NCI-H146 treated with DMSO at 0.1 percent for 48 hours (cell line): ENCODE measurements around the gene MLPH.
A peak's percentile ranks its signal among the peaks of the same experiment; 100 is the strongest.

Experiments used
- DNase-seq: peaks from one replicate; lab custom pipeline; 2025; ENCODE audit not compliant: unreplicated experiment; lab: John Stamatoyannopoulos, UW

MLPH gene

GRCh38 chr2:237539681-237540080, 52.6 kb downstream of the MLPH start:
- DNase-seq: no peak

DNA sequence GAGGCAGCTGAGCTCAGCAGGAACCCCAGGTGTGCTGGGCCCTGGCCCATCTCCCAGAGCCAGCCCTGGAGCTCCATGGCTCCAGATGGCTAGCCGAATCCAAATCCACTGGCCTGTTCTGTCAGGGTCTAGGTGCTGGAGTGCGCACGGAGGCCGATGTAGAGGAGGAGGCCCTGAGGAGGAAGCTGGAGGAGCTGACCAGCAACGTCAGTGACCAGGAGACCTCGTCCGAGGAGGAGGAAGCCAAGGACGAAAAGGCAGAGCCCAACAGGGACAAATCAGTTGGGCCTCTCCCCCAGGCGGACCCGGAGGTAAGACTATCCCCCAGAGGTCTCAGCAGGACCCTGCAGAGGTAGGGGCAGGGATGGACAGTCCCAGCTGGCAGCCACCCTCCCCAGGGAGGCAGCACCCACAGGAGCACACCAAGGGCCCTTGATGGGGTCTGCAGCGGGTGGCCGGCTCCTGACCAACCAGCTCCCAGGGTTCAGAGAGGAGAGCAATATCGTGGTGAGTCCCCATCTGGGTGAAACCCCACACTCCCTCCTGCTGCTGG, 53.2 kb downstream of the MLPH start:
- no peak for DNase-seq

- DNase-seq: peak; percentile 3
Measured at GRCh38 chr2:237540823-237541222, 53.8 kb downstream of the MLPH start.

DNA sequence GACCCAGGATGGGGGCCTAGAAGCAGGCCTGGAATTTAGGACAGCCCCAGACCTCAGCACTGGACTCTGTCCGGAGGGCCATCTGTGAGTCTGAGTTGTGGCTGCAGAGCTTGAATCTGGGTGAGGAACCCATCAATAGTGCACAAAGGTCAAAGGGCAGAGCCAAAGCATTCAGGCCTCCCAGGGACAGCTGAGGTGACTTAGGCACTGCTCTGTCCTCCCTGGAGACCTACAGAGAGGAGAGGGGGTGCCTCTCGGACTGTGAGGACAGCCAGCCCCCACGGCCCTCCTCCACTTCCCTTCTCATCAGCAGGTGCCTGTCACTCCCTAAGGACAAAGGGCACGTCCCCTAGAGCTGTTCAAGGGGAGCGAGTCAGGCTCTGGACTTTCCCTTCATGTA, 54.2 kb downstream of the MLPH start:
- no peak for DNase-seq

DNA sequence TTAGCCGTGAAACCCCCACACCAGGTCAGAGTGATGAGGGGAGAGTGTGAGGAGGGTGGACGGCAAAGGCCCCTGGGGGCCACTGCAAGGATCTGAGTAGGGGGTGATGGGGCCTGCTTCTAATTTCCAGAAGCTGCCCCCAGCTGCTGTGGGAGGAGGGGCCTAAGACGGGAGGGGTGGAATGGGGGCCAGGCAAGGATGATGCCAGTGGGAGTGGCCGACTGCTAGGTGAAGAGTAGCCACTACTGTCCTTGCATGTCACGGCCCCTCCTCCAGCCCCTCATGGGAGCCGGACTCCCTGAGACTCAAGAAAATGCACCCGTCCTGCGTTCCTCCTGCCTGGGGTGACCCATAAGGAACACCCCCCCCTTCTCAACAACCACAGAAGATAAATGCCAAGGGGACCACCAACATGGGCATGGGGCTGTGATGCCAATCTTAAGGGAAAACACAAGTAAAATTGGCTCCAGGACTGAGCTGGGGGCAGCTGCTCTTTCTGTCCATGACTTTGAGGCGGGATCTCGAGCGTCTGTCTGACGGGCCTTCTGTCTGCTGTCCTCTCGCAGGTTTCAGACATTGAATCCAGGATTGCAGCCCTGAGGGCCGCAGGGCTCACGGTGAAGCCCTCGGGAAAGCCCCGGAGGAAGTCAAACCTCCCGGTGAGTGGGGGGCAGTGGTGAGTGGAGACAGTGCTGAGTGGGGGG, 55.1 kb downstream of the MLPH start:
- DNase-seq: no peak

DNA sequence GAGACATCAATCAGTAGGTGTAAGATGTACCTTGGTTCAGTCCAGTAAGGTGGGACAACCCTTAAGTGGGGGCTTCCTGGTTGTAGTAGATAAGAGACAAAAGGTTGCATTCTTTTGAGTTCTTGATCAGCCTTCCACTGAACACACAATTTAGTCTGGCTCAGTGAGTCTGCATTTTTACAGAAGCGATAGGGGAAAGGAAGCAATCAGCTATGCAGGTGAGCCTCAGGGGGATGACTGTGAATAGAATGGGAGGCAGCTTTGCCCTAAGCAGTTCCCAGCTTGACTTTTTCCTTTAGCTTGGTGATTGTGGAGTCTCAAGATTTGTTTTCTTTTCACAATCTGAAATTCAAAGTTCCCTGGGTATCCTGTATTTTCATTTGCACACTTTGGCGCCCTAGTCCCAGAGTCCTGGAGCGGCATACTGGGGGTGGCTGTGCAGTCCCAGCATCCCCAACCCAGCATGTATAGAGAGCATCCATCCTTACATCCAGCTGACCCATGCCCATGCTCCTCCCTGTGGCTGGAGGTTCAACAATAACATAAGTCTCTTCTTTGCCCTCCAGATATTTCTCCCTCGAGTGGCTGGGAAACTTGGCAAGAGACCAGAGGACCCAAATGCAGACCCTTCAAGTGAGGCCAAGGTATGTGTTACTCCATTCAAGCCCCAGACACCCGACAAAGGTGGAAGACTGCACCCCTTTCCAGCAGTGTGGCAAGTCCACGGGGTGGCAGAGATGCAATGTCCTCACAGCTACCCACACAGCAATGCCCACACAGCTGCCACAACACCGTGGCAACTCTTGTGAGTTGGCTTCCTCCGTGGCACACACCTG, 59.2 kb downstream of the MLPH start:
- no peak for DNase-seq

DNA sequence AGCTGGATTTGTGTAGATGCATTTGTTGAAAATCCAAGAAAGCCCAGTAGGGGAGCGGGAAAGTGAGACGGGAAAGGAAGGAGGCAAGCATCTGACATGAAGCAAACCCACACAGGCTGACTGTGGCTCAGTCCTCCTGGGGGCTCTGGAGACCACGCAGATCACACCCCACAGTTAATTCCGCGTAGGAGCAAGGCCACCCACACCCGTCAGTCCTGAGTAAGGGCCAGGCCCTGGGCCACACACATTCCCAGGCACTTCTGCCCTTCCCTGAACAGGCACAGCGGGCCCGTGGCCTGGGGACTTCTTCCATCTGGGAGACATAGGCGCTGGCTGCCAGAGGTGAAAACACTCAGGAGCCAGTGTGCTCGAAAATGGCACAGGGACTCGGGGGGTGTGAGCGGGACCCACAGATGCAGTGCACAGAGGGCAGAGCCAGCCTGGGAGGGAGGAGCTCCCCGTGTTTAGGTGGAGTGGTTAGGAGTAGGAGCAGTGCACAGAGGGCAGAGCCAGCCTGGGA, 59.9 kb downstream of the MLPH start:
- DNase-seq: no peak

DNA sequence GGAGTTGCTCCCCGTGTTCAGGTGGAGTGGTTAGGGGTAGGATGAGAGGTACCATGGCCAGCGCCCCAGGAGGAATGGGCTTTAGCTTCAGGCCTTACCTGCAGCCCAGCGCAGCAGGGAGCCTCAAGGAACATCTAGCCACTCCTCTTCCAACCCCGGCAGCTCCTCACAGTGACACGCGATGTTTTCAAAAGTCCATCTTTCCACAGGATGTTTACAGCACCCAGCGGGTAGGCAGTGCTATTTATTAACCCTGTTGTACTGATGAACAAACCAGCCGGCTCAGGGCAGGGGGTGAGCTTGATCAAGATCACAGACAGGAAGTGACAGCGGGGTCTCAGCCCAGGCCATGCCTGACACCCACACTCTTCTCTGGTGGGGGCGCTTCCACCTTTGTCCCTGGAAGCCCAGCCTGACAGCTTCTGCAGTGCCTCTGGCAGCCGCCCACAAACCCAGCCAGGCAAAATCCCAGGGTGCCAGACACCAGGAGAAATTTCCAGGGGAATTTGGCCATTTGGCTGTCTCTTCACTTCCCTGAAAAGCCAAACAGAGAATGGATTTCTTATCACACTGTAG, 60.9 kb downstream of the MLPH start:
- DNase-seq: no peak

- DNase-seq: no peak
Measured at GRCh38 chr2:237549216-237549615, 62.2 kb downstream of the MLPH start.

DNA sequence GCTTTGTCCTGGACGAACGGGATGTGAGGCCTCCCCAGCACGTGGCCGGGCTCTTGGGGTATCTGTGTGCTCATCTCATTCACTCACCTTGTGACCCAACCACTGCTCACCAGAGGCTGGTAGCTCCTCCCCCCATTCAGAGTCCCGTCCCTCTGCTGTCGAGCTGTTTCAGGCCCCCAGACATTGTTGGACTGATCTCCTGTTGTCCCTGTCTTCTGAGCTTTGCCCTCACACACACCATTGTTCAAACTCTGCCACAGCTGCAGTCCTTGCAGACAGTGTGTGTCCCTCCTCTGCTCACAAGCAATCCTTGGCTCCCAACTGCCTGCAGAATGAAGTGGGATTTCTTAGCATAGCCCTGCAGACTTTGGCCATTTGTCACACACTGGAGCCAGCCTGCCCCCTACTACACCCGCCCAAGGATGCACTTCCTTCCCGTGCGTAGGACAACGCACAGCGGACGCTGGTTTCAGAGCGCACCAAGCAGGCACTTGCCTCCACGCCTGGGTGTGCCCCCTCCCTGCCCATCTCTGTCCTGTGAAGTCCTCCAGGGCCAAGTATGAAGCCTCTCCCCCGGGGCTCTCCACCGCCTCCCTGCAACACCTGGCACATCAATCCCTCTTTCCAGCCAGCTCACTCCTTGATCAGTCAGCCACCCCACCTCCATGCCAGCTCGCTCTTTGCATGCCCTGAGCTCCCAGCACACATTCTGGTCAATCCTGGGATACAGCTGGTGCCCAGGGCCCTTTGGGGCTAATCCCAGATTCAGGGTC, 62.8 kb downstream of the MLPH start:
- DNase-seq: no peak

DNA sequence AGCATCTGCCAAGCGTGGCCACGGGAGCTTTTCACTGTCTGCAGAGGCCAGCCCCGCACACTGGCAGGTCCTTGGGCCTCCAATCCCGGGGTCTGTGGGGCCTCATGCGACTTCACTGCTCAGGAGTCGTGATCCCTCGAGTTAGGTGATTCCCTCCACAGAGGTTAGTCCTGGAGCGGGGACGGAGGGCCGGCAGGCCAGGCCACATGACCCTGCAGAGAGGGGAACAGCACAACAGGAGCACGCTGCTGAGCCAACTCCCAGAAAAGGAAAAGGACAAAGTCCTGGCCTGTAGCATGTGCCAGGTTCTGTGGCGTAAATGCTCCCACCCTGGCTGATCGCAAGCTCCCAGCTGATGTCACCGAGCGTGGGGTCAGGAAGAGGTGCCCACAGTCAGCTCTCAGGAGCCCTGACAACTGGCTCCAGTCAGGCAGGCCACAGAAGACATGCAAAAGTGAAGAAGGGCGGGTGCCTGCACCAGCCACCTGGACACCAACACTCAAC, 64.1 kb downstream of the MLPH start:
- no peak for DNase-seq

DNA sequence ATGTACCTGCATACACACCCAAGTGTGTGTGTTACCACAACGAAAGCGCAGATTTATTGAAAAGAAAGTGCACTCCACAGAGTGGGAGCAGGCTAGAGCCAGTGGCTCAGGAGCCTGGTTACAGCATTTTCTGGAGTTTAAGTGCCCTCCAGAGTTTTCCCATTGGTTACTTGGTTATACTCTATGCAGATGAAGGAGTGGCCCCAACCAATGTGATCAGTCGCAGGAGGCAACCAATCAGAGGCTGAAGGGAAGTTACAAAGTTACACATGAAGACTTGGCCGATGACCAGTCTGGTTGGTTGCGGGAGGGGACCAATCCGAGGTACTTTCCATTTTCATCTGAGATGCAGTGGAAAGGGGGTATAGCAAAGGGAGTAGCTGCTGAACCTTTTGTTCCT, 65.9 kb downstream of the MLPH start:
- DNase-seq: no peak

- no peak for DNase-seq
Measured at GRCh38 chr2:237553948-237554347, 66.9 kb downstream of the MLPH start.

DNA sequence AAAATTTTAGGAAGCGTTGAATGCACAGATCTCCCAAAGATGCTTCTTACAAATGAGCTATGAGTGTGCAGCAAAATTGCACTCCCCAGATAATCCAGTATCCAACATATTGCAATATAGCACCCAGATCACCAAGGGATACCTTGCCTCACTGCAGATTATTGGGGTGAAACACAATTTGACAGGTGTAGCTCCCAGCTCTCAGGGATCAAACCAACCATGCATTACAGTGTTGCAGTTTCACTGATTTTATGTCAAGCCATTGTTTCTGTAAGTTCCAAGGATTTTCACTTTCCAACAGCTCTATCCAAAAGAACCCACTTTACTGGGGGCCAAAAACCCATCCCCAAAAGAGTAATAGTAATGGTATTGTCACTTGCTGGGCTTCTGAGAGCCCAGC, 68.5 kb downstream of the MLPH start:
- no peak for DNase-seq

DNA sequence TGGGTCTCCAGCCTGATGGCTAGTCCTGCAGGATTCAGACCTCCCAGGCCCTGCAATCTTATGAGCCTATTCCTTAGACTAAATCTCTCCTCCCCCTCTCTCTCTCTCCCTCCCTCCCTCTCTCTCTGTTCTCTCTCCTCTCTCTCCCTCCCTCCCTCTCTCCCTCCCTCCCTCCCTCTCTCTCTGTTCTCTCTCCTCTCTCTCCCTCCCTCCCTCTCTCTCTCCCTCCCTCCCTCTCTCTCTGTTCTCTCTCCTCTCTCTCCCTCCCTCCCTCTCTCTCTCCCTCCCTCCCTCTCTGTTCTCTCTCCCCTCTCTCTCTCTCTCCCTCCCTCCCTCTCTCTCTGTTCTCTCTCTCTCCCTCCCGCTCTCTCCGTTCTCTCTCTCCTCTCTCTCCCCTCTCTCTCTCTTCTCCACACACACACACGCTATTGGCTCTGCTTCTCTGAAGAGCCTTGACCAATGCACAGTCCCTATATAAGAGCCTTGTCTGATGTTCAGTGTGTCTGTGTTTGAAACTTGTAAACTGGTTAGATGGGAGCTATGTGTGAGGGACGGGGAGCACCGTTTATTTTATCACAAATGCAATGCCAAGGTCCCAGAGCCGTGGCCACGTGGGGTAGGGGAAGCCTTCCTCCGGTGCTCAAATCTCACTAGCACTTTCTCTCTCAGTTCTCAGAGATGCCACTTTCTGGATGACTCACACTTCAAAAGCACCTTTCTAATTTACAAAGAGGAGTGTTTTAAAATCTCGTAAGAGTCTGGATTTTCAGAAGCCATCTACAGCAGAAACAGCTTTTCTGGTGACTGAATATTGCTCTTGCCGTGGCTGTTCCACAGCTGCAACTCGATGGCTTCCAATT, 70.0 kb downstream of the MLPH start:
- no peak for DNase-seq

DNA sequence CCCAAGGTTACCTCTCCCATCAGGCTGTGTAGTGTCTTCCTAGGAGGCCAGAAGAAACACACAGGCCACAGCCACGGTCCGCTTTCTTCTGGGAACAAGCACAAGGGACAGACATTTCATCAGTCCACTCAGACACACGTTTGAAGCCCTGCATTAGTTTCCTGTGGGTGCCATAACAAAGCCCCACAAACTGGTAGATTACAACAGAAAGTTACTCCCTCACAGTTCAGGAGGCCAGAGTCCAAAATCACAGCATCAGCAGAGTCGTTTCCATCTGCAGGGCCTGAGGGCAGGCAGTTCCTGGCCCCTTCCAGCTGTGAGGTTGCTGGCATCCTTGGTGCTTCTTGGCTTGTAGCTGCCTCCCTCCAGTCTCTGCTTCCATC, 70.6 kb downstream of the MLPH start:
- no peak for DNase-seq

- DNase-seq: peak; percentile 19
Measured at GRCh38 chr2:237558961-237559641, 72.0 kb downstream of the MLPH start.

- DNase-seq: no peak
Measured at GRCh38 chr2:237561221-237561620, 74.2 kb downstream of the MLPH start.

- no peak for DNase-seq
Measured at GRCh38 chr2:237563816-237564215, 76.8 kb downstream of the MLPH start.
